ENCODE results near the gene PARP8. TPM values are rescaled to one million over a fixed set of nuclear protein-coding genes. Genes with fewer than 3 reads are reported as not detected.
A peak's percentile ranks its signal among the peaks of the same experiment; 100 is the strongest.

Gene PARP8
- total and polyA plus RNA-seq, 10 donors, result 14.8 to 137 (median 95.9) TPM

DNA sequence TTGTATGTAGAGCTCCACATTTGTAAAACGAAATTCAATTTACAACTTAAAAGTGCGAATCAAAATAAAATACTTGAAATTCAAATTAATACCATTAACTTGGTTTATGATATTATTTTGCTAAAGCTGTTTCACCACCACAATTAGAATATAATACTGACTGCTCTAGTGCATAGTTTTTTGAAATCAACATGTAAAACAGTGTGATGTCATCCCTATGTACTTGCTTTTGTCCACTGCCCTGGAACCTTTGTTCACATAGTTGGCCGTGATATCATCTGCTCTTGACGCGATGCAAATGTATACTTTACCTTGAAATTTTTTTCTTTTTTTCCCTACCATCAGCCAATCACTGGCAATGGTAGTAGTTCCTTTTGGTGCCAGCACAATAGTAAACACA lies 125.4 kb downstream of the PARP8 start:
- no peaks in the 10 kb centered on the region for H3K9me3 ChIP-seq
- H3K27me3 ChIP-seq (replicated peaks in 1 of 7), result no peaks in the 10 kb centered on the region
- intact Hi-C loops (cut with DNase I; ENCODE audit: low total_unique reads), result no loop called here
- H3K27ac ChIP-seq, result no peak overlapping the region
- H3K36me3 ChIP-seq, result peaks cover 0 to 99% (median 55%) of the 10 kb centered on the region in 6 donors
- TF ChIP-seq POLR2A (IDR thresholded peaks at IDR 0.05) (no peak), CTCF (IDR thresholded peaks at IDR 0.05 in 8 of 11, conservative IDR thresholded peaks at IDR 0.05 in 3 of 11) (no peak), POLR2AphosphoS5 (IDR thresholded peaks at IDR 0.05) (no peak)
- H3K4me3 ChIP-seq, result no peak overlapping the region
- H3K4me1 ChIP-seq, result no peaks in the 10 kb centered on the region
- DNase-seq, result no peak
- WGBS, 5 donors, result 93 to 99% (median 96%) methylated on average over 5 of the region's 5 CpGs

DNA sequence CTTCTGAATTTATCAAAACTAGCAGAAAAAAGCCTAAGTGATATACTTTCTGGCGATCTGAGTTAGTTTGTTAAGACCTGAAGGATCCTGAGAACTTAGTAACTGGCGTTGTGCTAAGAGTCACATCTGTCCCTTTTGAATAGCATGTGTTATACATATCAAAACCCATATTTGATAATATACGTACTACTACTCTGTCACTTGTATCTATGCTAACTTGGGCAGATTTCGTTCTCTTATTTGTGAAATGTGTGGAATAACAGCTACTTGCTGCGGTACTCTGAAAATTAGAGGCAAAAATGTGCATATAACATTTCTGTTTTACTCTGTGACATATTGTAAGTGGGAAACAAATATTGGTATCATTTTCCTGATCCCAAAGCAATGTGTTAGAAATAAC lies 126.4 kb downstream of the PARP8 start:
- Histone ChIP-seq H3K27ac (no peak overlapping the region), H3K36me3 (peaks cover 0 to 100% (median 59%) of the 10 kb centered on the region in 6 donors), H3K27me3 (replicated peaks in 1 of 7) (no peaks in the 10 kb centered on the region), H3K4me3 (no peak overlapping the region), H3K9me3 (no peaks in the 10 kb centered on the region), H3K4me1 (no peaks in the 10 kb centered on the region)
- intact Hi-C loops (cut with DNase I; ENCODE audit: low total_unique reads), result no loop called here
- TF ChIP-seq CTCF (IDR thresholded peaks at IDR 0.05 in 8 of 11, conservative IDR thresholded peaks at IDR 0.05 in 3 of 11), result no peak
- TF ChIP-seq POLR2AphosphoS5 (IDR thresholded peaks at IDR 0.05), result no peak
- no peak for TF ChIP-seq POLR2A (IDR thresholded peaks at IDR 0.05)
- no peak for DNase-seq
- WGBS, 5 donors, result 95 to 99% (median 98%) methylated on average over 5 of the region's 5 CpGs

DNA sequence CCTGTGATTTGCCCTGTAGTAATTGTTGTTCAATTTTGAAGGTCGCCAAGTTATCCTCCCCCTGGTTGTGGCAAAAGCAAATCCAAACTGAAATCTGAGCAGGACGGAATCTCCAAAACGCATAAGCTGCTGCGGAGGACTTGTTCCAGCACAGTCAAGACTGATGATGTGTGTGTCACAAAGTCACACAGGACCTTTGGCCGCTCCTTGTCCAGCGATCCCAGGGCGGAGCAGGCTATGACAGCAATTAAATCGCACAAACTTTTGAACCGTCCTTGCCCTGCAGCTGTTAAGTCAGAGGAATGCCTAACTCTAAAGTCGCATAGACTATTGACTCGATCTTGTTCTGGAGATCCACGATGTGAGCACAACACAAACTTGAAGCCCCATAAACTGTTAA lies 128.4 kb downstream of the PARP8 start:
- H3K9me3 ChIP-seq, result no peaks in the 10 kb centered on the region
- WGBS, 5 donors, result 93 to 98% (median 96%) methylated on average over 12 of the region's 12 CpGs
- intact Hi-C loops (cut with DNase I; ENCODE audit: low total_unique reads), result no loop called here
- no peak for DNase-seq
- no peaks in the 10 kb centered on the region for H3K27me3 ChIP-seq (replicated peaks in 1 of 7)
- no peaks in the 10 kb centered on the region for H3K4me1 ChIP-seq
- no peak overlapping the region for H3K27ac ChIP-seq
- H3K4me3 ChIP-seq, result no peak overlapping the region
- H3K36me3 ChIP-seq, result peaks cover 0 to 100% (median 51%) of the 10 kb centered on the region in 6 donors
- TF ChIP-seq CTCF (IDR thresholded peaks at IDR 0.05 in 8 of 11, conservative IDR thresholded peaks at IDR 0.05 in 3 of 11) (no peak), POLR2AphosphoS5 (IDR thresholded peaks at IDR 0.05) (peak in 1 of 3 donors; percentile 33), POLR2A (IDR thresholded peaks at IDR 0.05) (no peak)

DNA sequence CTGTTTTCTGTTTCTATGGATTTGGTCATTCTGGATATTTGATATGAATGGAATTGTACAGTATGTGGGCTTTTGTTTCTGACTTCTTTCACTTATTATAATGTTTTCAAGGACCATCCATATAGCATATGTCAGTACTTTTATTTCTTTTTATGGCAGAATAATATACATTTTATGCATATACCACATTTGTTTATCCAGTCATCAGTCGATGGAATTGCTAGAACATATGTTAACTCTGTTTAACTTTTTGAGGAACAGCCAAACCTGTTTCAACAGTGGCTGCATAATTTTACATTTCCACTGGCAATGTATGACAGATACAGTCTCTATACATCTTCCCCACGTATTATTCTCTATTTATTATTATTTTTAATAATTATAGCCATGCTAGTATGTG lies 131.6 kb downstream of the PARP8 start:
- Histone ChIP-seq H3K27me3 (replicated peaks in 1 of 7) (no peaks in the 10 kb centered on the region), H3K4me1 (no peaks in the 10 kb centered on the region), H3K9me3 (peaks cover 0 to 18% (median 14%) of the 10 kb centered on the region in 8 donors), H3K4me3 (no peak overlapping the region), H3K27ac (no peak overlapping the region), H3K36me3 (peaks cover 0 to 100% (median 52%) of the 10 kb centered on the region in 6 donors)
- TF ChIP-seq POLR2A (IDR thresholded peaks at IDR 0.05) (no peak), CTCF (IDR thresholded peaks at IDR 0.05 in 8 of 11, conservative IDR thresholded peaks at IDR 0.05 in 3 of 11) (no peak), POLR2AphosphoS5 (IDR thresholded peaks at IDR 0.05) (no peak)
- intact Hi-C loops (cut with DNase I; ENCODE audit: low total_unique reads), result no loop called here
- no peak for DNase-seq
- WGBS, 5 donors, result 93 to 99% (median 95%) methylated on average over 2 of the region's 2 CpGs

All from spleen (tissue), 11 donors.